Activated naive CD8-positive, alpha-beta T cell (primary cell): ENCODE measurements around the gene DLST.

Experiments used
- H3K27ac Mint-ChIP-seq: one replicate; pipeline ENCODE4 v1.8.0; 2021; ENCODE audit warnings: mixed read lengths
- H3K27me3 Mint-ChIP-seq: one replicate; pipeline ENCODE4 v1.8.0; 2021; ENCODE audit warnings: mixed read lengths
- H3K36me3 Mint-ChIP-seq: one replicate; pipeline ENCODE4 v1.8.0; 2021; ENCODE audit warnings: mixed read lengths
- H3K4me1 Mint-ChIP-seq: one replicate; pipeline ENCODE4 v1.8.0; 2021; ENCODE audit warnings: low read depth, mixed read lengths
- H3K4me3 Mint-ChIP-seq: one replicate; pipeline ENCODE4 v1.8.0; 2021; ENCODE audit warnings: mild to moderate bottlenecking, mixed read lengths
- H3K9me3 Mint-ChIP-seq: one replicate; pipeline ENCODE4 v1.8.0; 2021; ENCODE audit warnings: low read depth, mixed read lengths

Gene DLST

DNA sequence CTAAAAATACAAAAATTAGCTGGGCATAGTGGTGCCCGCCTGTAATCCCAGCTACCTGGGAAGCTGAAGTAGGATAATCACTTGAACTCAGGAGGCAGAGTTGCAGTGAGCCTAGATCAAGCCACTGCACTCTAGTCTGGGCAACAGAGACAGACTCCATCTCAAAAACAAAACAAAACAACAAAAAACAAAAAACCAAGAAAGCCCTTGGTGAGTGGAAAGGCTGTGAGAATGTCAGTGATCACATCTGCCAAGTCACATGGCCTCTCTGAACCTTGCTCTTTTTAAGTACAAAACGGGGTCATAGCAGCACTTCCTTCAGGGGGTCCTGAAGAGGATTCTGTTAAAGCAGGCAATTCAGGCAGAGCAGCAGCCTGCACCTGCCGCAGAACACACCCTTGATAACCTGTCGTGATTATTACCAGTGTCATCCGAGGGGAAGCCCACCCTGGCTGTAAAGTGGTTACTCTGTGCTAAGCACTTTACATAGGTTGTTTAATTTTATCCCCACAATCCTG lies 31.7 kb downstream of the DLST start:
- no peak overlapping the region for H3K4me3 Mint-ChIP-seq
- H3K36me3 Mint-ChIP-seq: no peaks in the 10 kb centered on the region
- H3K27me3 Mint-ChIP-seq: no peaks in the 10 kb centered on the region
- H3K4me1 Mint-ChIP-seq: no peaks in the 10 kb centered on the region
- no peak overlapping the region for H3K27ac Mint-ChIP-seq
- no peaks in the 10 kb centered on the region for H3K9me3 Mint-ChIP-seq

GRCh38 chr14:74913986-74914573 lies 32.4 kb downstream of the DLST start:
- Mint-ChIP-seq H3K9me3 (no peaks in the 10 kb centered on the region), H3K27ac (no peak overlapping the region), H3K36me3 (no peaks in the 10 kb centered on the region), H3K27me3 (no peaks in the 10 kb centered on the region), H3K4me1 (no peaks in the 10 kb centered on the region), H3K4me3 (no peak overlapping the region)

- no peaks in the 10 kb centered on the region for H3K27me3 Mint-ChIP-seq
Observed at GRCh38 chr14:74915426-74915825, 33.7 kb downstream of the DLST start.

GRCh38 chr14:74915826-74916225 lies 34.1 kb downstream of the DLST start:
- no peaks in the 10 kb centered on the region for H3K9me3 Mint-ChIP-seq
- no peaks in the 10 kb centered on the region for H3K27me3 Mint-ChIP-seq
- no peak overlapping the region for H3K4me3 Mint-ChIP-seq
- no peaks in the 10 kb centered on the region for H3K4me1 Mint-ChIP-seq
- no peak overlapping the region for H3K27ac Mint-ChIP-seq
- H3K36me3 Mint-ChIP-seq: no peaks in the 10 kb centered on the region

More at GRCh38 chr14:74915426-74915825, 33.7 kb downstream of the DLST start:
- no peaks in the 10 kb centered on the region for H3K9me3 Mint-ChIP-seq
- H3K4me3 Mint-ChIP-seq: no peak overlapping the region
- no peak overlapping the region for H3K27ac Mint-ChIP-seq
- no peaks in the 10 kb centered on the region for H3K36me3 Mint-ChIP-seq
- H3K4me1 Mint-ChIP-seq: no peaks in the 10 kb centered on the region

DNA sequence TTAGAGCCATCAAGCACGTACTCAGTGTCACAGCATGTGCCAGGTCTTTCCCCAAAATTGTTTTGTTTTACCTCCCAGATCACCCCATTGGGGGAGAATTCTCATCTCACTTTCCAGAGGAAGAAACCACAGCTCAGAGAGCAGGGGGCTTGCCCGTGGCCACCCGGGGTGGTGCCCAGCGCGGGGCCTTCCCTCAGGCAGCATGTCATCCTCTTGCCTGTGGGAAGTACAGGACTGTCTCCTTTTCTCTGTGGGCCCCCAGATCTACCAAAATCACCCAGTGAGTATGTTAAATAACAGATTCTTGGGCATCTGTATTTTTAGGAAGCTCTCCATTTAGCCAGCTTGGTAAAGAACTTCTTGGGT lies 35.4 kb downstream of the DLST start:
- Mint-ChIP-seq H3K4me3 (no peak overlapping the region), H3K27ac (no peak overlapping the region), H3K9me3 (no peaks in the 10 kb centered on the region), H3K4me1 (peaks cover under 1% of the 10 kb centered on the region), H3K27me3 (no peaks in the 10 kb centered on the region), H3K36me3 (no peaks in the 10 kb centered on the region)

GRCh38 chr14:74917646-74918081 lies 35.9 kb downstream of the DLST start:
- H3K4me1 Mint-ChIP-seq: peaks cover 2% of the 10 kb centered on the region
- H3K27me3 Mint-ChIP-seq: no peaks in the 10 kb centered on the region
- H3K4me3 Mint-ChIP-seq: no peak overlapping the region
- H3K9me3 Mint-ChIP-seq: no peaks in the 10 kb centered on the region
- H3K36me3 Mint-ChIP-seq: no peaks in the 10 kb centered on the region
- H3K27ac Mint-ChIP-seq: no peak overlapping the region

DNA sequence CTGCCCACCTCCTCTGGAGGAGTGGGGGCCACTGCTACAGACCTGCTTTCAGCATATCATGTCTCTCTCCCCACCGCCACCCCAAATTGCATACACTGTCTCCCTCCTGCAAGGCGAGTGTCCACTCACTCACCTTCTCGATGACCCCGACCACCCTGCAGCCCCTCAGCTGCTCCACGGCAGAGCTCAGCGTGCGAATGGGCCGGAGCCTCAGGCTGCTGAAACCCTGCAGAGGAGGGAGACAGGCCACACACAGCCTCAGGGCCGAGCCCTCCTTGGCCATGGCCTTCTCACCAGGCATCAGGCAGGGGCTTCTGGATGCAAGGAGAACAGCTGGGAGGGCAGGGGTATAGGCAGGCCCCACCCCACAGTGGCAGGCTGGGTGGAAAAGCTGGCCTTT lies 36.7 kb downstream of the DLST start:
- Mint-ChIP-seq H3K4me1 (peaks cover 2% of the 10 kb centered on the region), H3K9me3 (no peaks in the 10 kb centered on the region), H3K27ac (no peak overlapping the region), H3K36me3 (no peaks in the 10 kb centered on the region), H3K27me3 (no peaks in the 10 kb centered on the region), H3K4me3 (no peak overlapping the region)

- H3K4me1 Mint-ChIP-seq: peaks cover 6% of the 10 kb centered on the region
- no peak overlapping the region for H3K4me3 Mint-ChIP-seq
- no peaks in the 10 kb centered on the region for H3K36me3 Mint-ChIP-seq
- H3K9me3 Mint-ChIP-seq: no peaks in the 10 kb centered on the region
- H3K27ac Mint-ChIP-seq: no peak overlapping the region
- H3K27me3 Mint-ChIP-seq: no peaks in the 10 kb centered on the region
Observed at GRCh38 chr14:74919421-74920165, 37.9 kb downstream of the DLST start.

GRCh38 chr14:74920281-74920680 lies 38.6 kb downstream of the DLST start:
- Mint-ChIP-seq H3K4me3 (no peak overlapping the region), H3K4me1 (peaks cover 6% of the 10 kb centered on the region), H3K9me3 (no peaks in the 10 kb centered on the region), H3K36me3 (no peaks in the 10 kb centered on the region), H3K27ac (no peak overlapping the region), H3K27me3 (no peaks in the 10 kb centered on the region)

DNA sequence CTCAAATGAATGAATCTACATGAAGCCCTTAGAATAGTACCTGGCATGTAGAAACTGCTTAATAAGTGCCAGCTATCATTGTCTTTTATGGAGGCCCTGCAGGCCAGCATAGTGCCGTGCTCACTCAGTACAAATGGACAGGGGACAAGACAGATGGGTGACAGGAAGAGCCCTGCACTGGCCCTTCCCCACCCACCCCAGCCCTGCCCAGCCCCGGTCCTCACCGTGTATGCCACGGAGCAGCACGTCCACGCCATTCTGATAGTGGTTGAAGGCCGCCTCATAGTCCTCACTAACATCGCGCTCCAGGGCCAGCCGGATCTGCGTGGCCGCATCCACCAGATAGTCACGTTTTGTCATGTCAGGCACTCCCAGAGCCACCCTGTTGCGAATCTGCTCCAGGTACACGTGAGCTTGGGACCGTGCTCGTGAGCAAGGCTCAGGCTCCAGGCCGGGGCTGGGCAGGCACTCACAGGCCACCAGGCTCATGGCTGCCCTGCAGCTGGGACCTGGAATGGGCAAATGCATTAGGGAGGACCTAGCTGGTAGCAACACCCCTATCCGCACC lies 39.4 kb downstream of the DLST start:
- no peaks in the 10 kb centered on the region for H3K9me3 Mint-ChIP-seq
- no peaks in the 10 kb centered on the region for H3K36me3 Mint-ChIP-seq
- H3K4me1 Mint-ChIP-seq: peaks cover 6% of the 10 kb centered on the region
- no peaks in the 10 kb centered on the region for H3K27me3 Mint-ChIP-seq
- H3K27ac Mint-ChIP-seq: no peak overlapping the region
- H3K4me3 Mint-ChIP-seq: no peak overlapping the region

DNA sequence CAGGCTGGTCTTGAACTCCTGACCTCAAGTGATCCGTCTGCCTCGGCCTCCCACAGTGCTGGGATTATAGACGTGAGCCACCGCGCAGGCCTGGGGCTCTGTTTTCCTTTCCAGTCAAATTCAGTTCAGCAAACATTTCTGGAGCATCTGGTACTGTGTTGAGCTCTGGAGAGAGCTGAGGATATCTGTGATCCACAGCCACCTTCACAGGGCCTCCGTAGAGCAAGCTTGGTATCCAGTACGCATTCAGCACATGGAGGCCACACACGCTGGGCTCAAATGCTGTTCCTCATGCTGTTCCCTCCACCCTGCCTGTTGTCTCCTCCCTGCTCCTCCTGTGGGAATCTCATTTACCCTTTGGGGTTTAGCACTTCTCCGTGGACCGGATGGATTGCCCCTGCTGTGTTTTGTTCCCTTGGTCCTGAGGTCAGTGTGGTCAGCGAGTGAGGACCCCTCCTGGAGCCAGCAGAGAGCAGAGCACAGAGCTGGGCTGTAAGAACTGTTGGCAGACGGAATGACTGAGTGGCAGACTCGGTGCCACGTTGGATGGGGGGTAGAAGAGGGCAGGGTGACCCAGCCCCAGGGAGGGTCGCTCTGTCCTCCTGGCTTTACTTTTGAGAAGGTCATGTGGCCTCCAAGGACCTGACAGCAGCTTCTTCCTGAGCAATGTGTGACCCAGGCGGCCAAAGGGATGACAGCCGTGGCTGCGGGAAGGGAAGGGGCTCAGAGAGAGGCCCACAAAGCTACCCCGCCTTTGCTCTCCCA lies 40.5 kb downstream of the DLST start:
- Mint-ChIP-seq H3K27me3 (no peaks in the 10 kb centered on the region), H3K9me3 (no peaks in the 10 kb centered on the region), H3K4me3 (peak overlapping the region; percentile 84), H3K4me1 (peaks cover 6% of the 10 kb centered on the region), H3K27ac (peak overlapping the region; percentile 68), H3K36me3 (no peaks in the 10 kb centered on the region)

DNA sequence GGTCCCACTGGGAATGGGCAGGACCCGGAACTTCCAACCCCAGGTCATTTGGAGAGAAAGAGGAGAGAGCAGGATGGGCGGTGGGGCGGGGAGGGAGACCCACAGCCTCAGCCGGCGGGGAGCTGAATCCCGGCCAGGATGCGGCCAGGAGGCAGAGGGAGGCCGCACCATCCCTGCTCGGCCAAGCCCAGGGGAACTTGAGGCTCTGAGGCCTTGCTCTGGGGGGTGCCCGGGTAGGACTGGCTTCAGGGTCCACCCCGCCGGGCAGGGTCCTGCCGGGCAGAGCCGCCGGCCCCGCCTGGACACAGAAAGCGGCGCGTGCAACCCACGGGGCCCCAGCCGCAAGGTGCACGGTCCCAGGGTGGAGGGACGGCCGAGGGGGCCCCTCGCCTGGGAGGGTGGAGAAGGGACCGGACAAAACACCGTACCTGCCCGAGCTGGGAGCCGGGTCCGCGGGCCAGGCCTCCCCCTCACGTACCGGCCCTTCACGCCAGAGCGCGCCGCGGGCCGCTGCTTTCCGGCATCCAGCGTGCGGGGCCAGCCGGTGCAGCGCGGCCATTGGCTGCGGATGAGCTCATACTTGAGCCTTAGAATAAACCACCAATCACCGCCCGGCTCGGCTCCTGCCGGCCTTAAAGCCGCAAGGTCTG lies 41.2 kb downstream of the DLST start, which contains the start of gene RPS6KL1:
Gene RPS6KL1, minus strand, starts transcription at position 509 of the 650 bp plus-strand sequence. CDS start 1,719 bp downstream, outside the sequence.
- H3K27ac Mint-ChIP-seq: peak within 1 kb of the TSS; percentile 68
- H3K4me1 Mint-ChIP-seq: peaks cover 6% of the 10 kb centered on the region
- peaks cover 3% of the 10 kb centered on the region for H3K27me3 Mint-ChIP-seq
- no peaks in the 10 kb centered on the region for H3K9me3 Mint-ChIP-seq
- no peaks in the 10 kb centered on the region for H3K36me3 Mint-ChIP-seq
- H3K4me3 Mint-ChIP-seq: peak within 1 kb of the TSS; percentile 84

GRCh38 chr14:74924061-74924460 lies 42.3 kb downstream of the DLST start:
- Mint-ChIP-seq H3K4me3 (peak overlapping the region; percentile 33), H3K9me3 (no peaks in the 10 kb centered on the region), H3K4me1 (peaks cover 7% of the 10 kb centered on the region), H3K27me3 (peaks cover 3% of the 10 kb centered on the region), H3K27ac (no peak overlapping the region), H3K36me3 (no peaks in the 10 kb centered on the region)

GRCh38 chr14:74927225-74927624 lies 45.5 kb downstream of the DLST start:
- Mint-ChIP-seq H3K9me3 (no peaks in the 10 kb centered on the region), H3K36me3 (no peaks in the 10 kb centered on the region), H3K27me3 (peaks cover 3% of the 10 kb centered on the region), H3K4me3 (no peak overlapping the region), H3K4me1 (peaks cover 8% of the 10 kb centered on the region), H3K27ac (no peak overlapping the region)
